IPS-18a (cell line): Measurements from ENCODE around the gene SMC4.

Source experiments
- H3K27ac ChIP-seq: one replicate; pipeline ENCODE4 v1.5.1; 2013; ENCODE audit warnings: low read length
- H3K27me3 ChIP-seq: one replicate; pipeline ENCODE4 v1.6.1; 2013; ENCODE audit warnings: mild to moderate bottlenecking, low read length; ENCODE audit not compliant: control insufficient read depth, insufficient read depth
- H3K36me3 ChIP-seq: one replicate; pipeline ENCODE4 v1.6.1; 2013; ENCODE audit warnings: low read depth, low read length; ENCODE audit not compliant: control insufficient read depth
- H3K4me1 ChIP-seq: one replicate; pipeline ENCODE4 v1.6.1; 2013; ENCODE audit warnings: low read depth, low read length; ENCODE audit not compliant: control insufficient read depth
- H3K4me3 ChIP-seq: one replicate; pipeline ENCODE4 v1.5.1; 2013; ENCODE audit warnings: low read length
- H3K9ac ChIP-seq: one replicate; pipeline ENCODE4 v1.6.1; 2013; ENCODE audit warnings: mild to moderate bottlenecking, low read length, moderate library complexity
- H3K9me3 ChIP-seq: one replicate; pipeline ENCODE4 v1.6.1; 2013; ENCODE audit warnings: low read depth, low read length; ENCODE audit not compliant: control insufficient read depth

The SMC4 gene

GRCh38 chr3:160427832-160428424, 28.5 kb downstream of the SMC4 start:
- no peak overlapping the region for H3K9ac ChIP-seq
- no peaks in the 10 kb centered on the region for H3K9me3 ChIP-seq
- H3K4me1 ChIP-seq = no peaks in the 10 kb centered on the region
- no peak overlapping the region for H3K4me3 ChIP-seq
- no peak overlapping the region for H3K27ac ChIP-seq
- peaks cover 93% of the 10 kb centered on the region for H3K36me3 ChIP-seq
- H3K27me3 ChIP-seq = no peaks in the 10 kb centered on the region

GRCh38 chr3:160434071-160434470, 34.6 kb downstream of the SMC4 start:
- Histone ChIP-seq H3K9ac (no peak overlapping the region), H3K4me1 (no peaks in the 10 kb centered on the region), H3K27me3 (no peaks in the 10 kb centered on the region), H3K27ac (no peak overlapping the region), H3K4me3 (no peak overlapping the region), H3K9me3 (no peaks in the 10 kb centered on the region), H3K36me3 (peaks cover 90% of the 10 kb centered on the region)

GRCh38 chr3:160435095-160435494, 35.6 kb downstream of the SMC4 start:
- no peaks in the 10 kb centered on the region for H3K27me3 ChIP-seq
- H3K4me3 ChIP-seq = no peak overlapping the region
- H3K9ac ChIP-seq = no peak overlapping the region
- peaks cover 94% of the 10 kb centered on the region for H3K36me3 ChIP-seq
- H3K9me3 ChIP-seq = no peaks in the 10 kb centered on the region
- H3K4me1 ChIP-seq = no peaks in the 10 kb centered on the region
- H3K27ac ChIP-seq = no peak overlapping the region

GRCh38 chr3:160435747-160436146, 36.3 kb downstream of the SMC4 start:
- peaks cover 88% of the 10 kb centered on the region for H3K36me3 ChIP-seq
- H3K9ac ChIP-seq = no peak overlapping the region
- no peaks in the 10 kb centered on the region for H3K27me3 ChIP-seq
- H3K9me3 ChIP-seq = no peaks in the 10 kb centered on the region
- no peak overlapping the region for H3K4me3 ChIP-seq
- H3K4me1 ChIP-seq = no peaks in the 10 kb centered on the region
- H3K27ac ChIP-seq = no peak overlapping the region

GRCh38 chr3:160437083-160437455, 37.6 kb downstream of the SMC4 start:
- Histone ChIP-seq H3K27me3 (no peaks in the 10 kb centered on the region), H3K9me3 (no peaks in the 10 kb centered on the region), H3K9ac (no peak overlapping the region), H3K27ac (no peak overlapping the region), H3K4me1 (no peaks in the 10 kb centered on the region), H3K4me3 (no peak overlapping the region), H3K36me3 (peaks cover 80% of the 10 kb centered on the region)

- no peak overlapping the region for H3K27ac ChIP-seq
- H3K36me3 ChIP-seq = peaks cover 50% of the 10 kb centered on the region
- H3K4me3 ChIP-seq = no peak overlapping the region
- H3K4me1 ChIP-seq = no peaks in the 10 kb centered on the region
- no peaks in the 10 kb centered on the region for H3K9me3 ChIP-seq
- H3K9ac ChIP-seq = no peak overlapping the region
- no peaks in the 10 kb centered on the region for H3K27me3 ChIP-seq
These were observed 41.2 kb downstream of the SMC4 start for GRCh38 chr3:160440687-160441086.

- Histone ChIP-seq H3K9me3 (no peaks in the 10 kb centered on the region), H3K9ac (no peak overlapping the region), H3K27ac (no peak overlapping the region), H3K4me1 (peaks cover 16% of the 10 kb centered on the region), H3K4me3 (no peak overlapping the region), H3K36me3 (peaks cover 35% of the 10 kb centered on the region), H3K27me3 (no peaks in the 10 kb centered on the region)
These were observed 45.0 kb downstream of the SMC4 start for GRCh38 chr3:160444411-160444810.

- no peak overlapping the region for H3K9ac ChIP-seq
- no peaks in the 10 kb centered on the region for H3K27me3 ChIP-seq
- peaks cover 29% of the 10 kb centered on the region for H3K36me3 ChIP-seq
- no peak overlapping the region for H3K27ac ChIP-seq
- H3K9me3 ChIP-seq = no peaks in the 10 kb centered on the region
- peaks cover 21% of the 10 kb centered on the region for H3K4me1 ChIP-seq
- no peak overlapping the region for H3K4me3 ChIP-seq
These were observed 46.4 kb downstream of the SMC4 start for GRCh38 chr3:160445854-160446253.

- Histone ChIP-seq H3K9me3 (no peaks in the 10 kb centered on the region), H3K4me3 (peak overlapping the region; percentile 98), H3K36me3 (peaks cover 25% of the 10 kb centered on the region), H3K9ac (no peak overlapping the region), H3K4me1 (peaks cover 25% of the 10 kb centered on the region), H3K27me3 (no peaks in the 10 kb centered on the region), H3K27ac (no peak overlapping the region)
These were observed 47.1 kb downstream of the SMC4 start for GRCh38 chr3:160446522-160447056.

GRCh38 chr3:160447544-160447943, 48.1 kb downstream of the SMC4 start:
- Histone ChIP-seq H3K27ac (no peak overlapping the region), H3K36me3 (peaks cover 25% of the 10 kb centered on the region), H3K9me3 (no peaks in the 10 kb centered on the region), H3K27me3 (no peaks in the 10 kb centered on the region), H3K9ac (peak overlapping the region; percentile 93), H3K4me3 (peak overlapping the region; percentile 98), H3K4me1 (peaks cover 25% of the 10 kb centered on the region)

GRCh38 chr3:160448845-160449635, 49.6 kb downstream of the SMC4 start:
- H3K27ac ChIP-seq = peak overlapping the region; percentile 79
- H3K9me3 ChIP-seq = no peaks in the 10 kb centered on the region
- H3K4me1 ChIP-seq = peaks cover 25% of the 10 kb centered on the region
- peak overlapping the region; percentile 93 for H3K9ac ChIP-seq
- H3K36me3 ChIP-seq = peaks cover 25% of the 10 kb centered on the region
- H3K27me3 ChIP-seq = no peaks in the 10 kb centered on the region
- peak overlapping the region; percentile 98 for H3K4me3 ChIP-seq
